Measurements from ENCODE around the gene CCR2.

GRCh38 chr3:46351646-46352045, 2.3 kb upstream of the CCR2 start:
- TF ChIP-seq, protein P1, sequence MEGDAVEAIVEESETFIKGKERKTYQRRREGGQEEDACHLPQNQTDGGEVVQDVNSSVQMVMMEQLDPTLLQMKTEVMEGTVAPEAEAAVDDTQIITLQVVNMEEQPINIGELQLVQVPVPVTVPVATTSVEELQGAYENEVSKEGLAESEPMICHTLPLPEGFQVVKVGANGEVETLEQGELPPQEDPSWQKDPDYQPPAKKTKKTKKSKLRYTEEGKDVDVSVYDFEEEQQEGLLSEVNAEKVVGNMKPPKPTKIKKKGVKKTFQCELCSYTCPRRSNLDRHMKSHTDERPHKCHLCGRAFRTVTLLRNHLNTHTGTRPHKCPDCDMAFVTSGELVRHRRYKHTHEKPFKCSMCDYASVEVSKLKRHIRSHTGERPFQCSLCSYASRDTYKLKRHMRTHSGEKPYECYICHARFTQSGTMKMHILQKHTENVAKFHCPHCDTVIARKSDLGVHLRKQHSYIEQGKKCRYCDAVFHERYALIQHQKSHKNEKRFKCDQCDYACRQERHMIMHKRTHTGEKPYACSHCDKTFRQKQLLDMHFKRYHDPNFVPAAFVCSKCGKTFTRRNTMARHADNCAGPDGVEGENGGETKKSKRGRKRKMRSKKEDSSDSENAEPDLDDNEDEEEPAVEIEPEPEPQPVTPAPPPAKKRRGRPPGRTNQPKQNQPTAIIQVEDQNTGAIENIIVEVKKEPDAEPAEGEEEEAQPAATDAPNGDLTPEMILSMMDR (conservative IDR thresholded peaks at IDR 0.05), result no peak
- no peak for TF ChIP-seq ZFX (IDR thresholded peaks at IDR 0.05)
